HFFc6 (cell line): Measurements from ENCODE around the gene ASB2. TPM values are rescaled to one million over a fixed set of nuclear protein-coding genes. Genes with fewer than 3 reads are reported as not detected.

ENCODE experiments used
- DNase-seq: peaks from one replicate; pipeline ENCODE4 v3.0.0-alpha.2; 2018
- H3K27ac Mint-ChIP-seq: 2 replicates; pipeline ENCODE4 v1.8.0; 2020; ENCODE audit warnings: mild to moderate bottlenecking, mixed read lengths
- H3K27me3 Mint-ChIP-seq: 2 replicates; pipeline ENCODE4 v1.8.0; 2021; ENCODE audit warnings: mild to moderate bottlenecking, moderate library complexity, mixed read lengths; ENCODE audit not compliant: insufficient read depth
- H3K36me3 Mint-ChIP-seq: 2 replicates; pipeline ENCODE4 v1.8.0; 2021; ENCODE audit warnings: low read depth, mixed read lengths
- H3K4me1 Mint-ChIP-seq: 2 replicates; pipeline ENCODE4 v1.8.0; 2020; ENCODE audit warnings: low read depth, mixed read lengths
- H3K4me3 Mint-ChIP-seq: 2 replicates; pipeline ENCODE4 v1.8.0; 2020; ENCODE audit warnings: mild to moderate bottlenecking, moderate library complexity, mixed read lengths
- H3K9me3 Mint-ChIP-seq: 2 replicates; pipeline ENCODE4 v1.8.0; 2020; ENCODE audit warnings: mild to moderate bottlenecking, mixed read lengths
- total RNA-seq, 6 experiments: library from RNA; stranded (reverse); fragmentation: NEBNext Ultra II Directional; extraction: Animal tissue kit (Norgen Biotek cat#: 25700); gene quantifications; 2 replicates in 1 of 6; 3 replicates in 5 of 6; pipeline ENCODE4 v1.2.3, GENCODE V29; 2021
- TF ChIP-seq, protein P1 (sequence below): fragments of 200-600 bp; sonication (generic); IDR thresholded peaks from 2 replicates; pipeline ENCODE4 v1.5.0; 2021; ENCODE audit warnings: antibody characterized with exemption, mild to moderate bottlenecking

The ASB2 gene
- total RNA-seq, 6 experiments from 2014 or later = not detected

DNA sequence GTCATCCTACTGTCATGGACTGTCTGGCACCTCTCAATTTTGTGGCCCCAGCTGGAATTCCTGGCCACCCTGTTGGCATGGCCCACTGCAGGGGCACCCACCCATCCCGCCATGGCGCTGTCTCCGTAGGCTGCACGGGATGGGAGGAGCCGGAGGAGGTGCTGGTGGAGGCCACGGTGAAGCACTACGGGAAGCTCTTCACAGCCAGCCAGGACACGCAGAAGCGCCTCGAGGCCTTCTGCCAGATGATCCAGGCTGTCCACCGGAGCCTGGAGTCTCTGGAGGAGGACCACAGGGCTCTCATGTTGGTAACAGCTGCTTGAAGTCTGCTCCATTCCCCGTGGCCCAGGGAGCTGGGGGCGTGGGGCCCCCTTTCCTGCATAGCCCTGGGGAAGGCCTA lies 24.6 kb upstream of the ASB2 start:
- Mint-ChIP-seq H3K27ac (no peak overlapping the region), H3K4me1 (peaks cover 6% of the 10 kb centered on the region), H3K36me3 (no peaks in the 10 kb centered on the region), H3K9me3 (no peaks in the 10 kb centered on the region), H3K4me3 (no peak overlapping the region), H3K27me3 (peaks cover 12% of the 10 kb centered on the region)
- TF ChIP-seq, protein P1, sequence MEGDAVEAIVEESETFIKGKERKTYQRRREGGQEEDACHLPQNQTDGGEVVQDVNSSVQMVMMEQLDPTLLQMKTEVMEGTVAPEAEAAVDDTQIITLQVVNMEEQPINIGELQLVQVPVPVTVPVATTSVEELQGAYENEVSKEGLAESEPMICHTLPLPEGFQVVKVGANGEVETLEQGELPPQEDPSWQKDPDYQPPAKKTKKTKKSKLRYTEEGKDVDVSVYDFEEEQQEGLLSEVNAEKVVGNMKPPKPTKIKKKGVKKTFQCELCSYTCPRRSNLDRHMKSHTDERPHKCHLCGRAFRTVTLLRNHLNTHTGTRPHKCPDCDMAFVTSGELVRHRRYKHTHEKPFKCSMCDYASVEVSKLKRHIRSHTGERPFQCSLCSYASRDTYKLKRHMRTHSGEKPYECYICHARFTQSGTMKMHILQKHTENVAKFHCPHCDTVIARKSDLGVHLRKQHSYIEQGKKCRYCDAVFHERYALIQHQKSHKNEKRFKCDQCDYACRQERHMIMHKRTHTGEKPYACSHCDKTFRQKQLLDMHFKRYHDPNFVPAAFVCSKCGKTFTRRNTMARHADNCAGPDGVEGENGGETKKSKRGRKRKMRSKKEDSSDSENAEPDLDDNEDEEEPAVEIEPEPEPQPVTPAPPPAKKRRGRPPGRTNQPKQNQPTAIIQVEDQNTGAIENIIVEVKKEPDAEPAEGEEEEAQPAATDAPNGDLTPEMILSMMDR = no peak
- DNase-seq = no peak

DNA sequence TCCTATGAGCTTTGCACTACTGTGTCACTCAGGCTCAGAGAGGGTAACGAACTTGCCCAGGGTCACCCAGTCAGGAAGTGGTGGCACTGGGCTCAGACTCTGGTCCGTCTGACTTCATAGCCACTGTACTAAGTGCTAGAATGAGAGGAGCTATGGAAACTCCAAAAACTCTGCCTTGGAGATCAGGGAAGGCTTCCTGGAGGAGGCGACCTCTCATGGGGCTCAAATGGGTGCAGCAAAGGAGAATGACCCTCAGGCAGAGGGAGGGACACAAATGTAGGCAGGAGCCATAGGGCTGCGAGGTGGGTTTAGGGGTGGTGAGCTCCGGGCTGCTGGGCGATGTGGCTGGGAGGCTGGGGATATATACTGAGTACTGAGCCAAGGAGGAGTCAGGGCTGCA lies 23.9 kb upstream of the ASB2 start:
- peaks cover 12% of the 10 kb centered on the region for H3K4me1 Mint-ChIP-seq
- no peaks in the 10 kb centered on the region for H3K9me3 Mint-ChIP-seq
- DNase-seq = no peak
- H3K4me3 Mint-ChIP-seq = no peak overlapping the region
- TF ChIP-seq, protein P1 = no peak
- H3K27me3 Mint-ChIP-seq = peaks cover 12% of the 10 kb centered on the region
- H3K36me3 Mint-ChIP-seq = no peaks in the 10 kb centered on the region
- H3K27ac Mint-ChIP-seq = no peak overlapping the region

DNA sequence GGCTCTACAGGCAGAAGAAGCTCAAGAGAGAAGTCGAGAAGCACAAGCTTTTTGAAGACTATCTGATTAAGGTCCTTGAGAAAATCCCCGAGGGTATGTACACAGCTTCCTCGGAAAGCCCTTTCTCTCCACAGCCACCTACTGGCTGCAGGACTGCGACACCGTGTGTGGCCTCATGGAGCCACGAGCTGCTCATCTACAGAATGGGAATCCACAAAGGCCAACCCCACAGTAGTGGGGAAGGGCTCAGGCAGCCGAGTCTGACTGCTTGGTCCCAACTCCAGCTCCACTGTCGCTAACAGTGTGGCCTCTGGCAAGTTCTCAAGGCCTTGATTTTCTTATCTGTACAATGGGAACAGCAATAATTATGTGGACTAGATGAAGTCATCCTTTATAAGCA lies 23.2 kb upstream of the ASB2 start:
- no peak overlapping the region for H3K4me3 Mint-ChIP-seq
- no peaks in the 10 kb centered on the region for H3K36me3 Mint-ChIP-seq
- no peaks in the 10 kb centered on the region for H3K9me3 Mint-ChIP-seq
- peaks cover 19% of the 10 kb centered on the region for H3K4me1 Mint-ChIP-seq
- H3K27ac Mint-ChIP-seq = no peak overlapping the region
- peaks cover 10% of the 10 kb centered on the region for H3K27me3 Mint-ChIP-seq
- TF ChIP-seq, protein P1 = no peak
- DNase-seq = no peak

DNA sequence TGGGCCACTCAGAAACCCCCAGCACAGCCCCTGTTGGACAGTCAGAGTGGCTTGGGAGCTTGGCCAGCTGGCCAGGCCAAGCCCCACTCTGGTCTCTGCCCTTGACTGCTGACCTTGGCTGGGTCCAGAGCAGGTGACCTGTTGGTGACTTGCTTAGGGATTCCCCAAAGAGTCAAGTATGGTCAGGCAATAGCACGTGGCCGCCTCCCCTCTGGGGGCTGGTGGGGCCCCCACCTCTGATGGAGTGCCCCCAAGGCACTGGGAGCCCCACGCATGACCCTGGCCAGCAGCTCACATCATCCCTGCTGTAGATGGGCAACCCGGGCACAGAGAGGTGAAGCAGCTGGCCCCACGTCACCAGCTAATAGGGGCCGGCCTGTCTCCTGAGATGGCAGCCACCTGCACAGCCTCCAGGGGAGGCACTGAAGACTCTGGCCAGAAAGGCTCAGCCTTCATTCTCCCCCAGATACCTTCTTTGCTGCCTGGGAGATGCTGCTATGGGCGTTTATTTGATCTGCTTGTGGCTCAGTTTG lies 22.6 kb upstream of the ASB2 start:
- H3K9me3 Mint-ChIP-seq = no peaks in the 10 kb centered on the region
- TF ChIP-seq, protein P1 = no peak
- H3K27me3 Mint-ChIP-seq = peaks cover 7% of the 10 kb centered on the region

DNA sequence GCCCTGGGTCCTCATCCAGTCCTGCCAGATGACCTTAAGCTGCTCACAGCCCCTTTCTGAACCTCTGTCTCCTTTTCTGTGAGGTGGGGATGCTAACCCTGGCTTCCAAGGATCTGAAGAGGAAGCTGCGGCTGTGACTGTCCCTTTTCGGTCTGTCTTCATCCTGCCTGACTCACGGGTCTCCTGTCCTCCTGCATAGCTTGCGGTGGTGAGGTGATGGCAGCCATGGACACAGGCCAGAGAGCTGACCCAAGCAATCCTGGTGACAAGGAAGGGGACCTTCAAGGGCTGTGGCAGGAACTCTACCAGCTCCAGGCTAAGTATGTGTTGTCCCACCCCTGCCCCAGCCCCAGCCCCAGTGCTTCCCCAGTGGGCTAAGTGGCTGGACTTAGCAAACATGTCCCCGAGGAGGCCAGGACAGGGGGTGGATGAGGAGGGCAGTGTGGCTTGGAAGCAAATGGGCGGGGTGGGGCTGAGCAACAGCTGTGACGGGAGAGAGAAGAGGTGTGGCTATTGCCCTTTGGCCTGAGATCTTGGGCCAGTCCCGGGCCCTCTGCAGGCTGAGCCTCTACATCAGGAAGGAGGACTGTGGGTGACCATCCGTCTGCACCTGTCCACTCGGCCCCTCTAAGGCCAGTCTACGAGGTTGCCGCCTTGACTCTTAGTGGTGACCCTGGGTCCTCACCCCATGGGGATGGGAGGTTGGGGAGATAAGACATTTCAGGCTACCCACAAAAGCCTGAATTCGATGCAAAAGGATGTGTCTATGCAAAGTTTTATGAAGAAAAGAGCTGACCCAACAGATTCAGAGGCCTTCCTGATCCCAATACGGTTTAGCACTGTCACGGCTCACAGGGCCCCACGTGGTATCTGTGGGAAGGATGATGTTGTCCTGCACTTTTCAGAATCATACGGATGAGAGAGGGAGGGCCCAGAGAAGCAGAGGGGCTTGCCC lies 21.8 kb upstream of the ASB2 start:
- H3K27ac Mint-ChIP-seq = no peak overlapping the region
- DNase-seq = no peak
- H3K9me3 Mint-ChIP-seq = no peaks in the 10 kb centered on the region
- no peak overlapping the region for H3K4me3 Mint-ChIP-seq
- peaks cover 20% of the 10 kb centered on the region for H3K4me1 Mint-ChIP-seq
- TF ChIP-seq, protein P1 = no peak
- peaks cover 9% of the 10 kb centered on the region for H3K27me3 Mint-ChIP-seq
- no peaks in the 10 kb centered on the region for H3K36me3 Mint-ChIP-seq

More for the DNA sequence above, 22.6 kb upstream of the ASB2 start:
- no peak overlapping the region for H3K4me3 Mint-ChIP-seq
- H3K4me1 Mint-ChIP-seq = peaks cover 20% of the 10 kb centered on the region
- no peak for DNase-seq
- H3K27ac Mint-ChIP-seq = no peak overlapping the region
- H3K36me3 Mint-ChIP-seq = no peaks in the 10 kb centered on the region
